Measurements from ENCODE around the gene SPANXN3. TPM values are rescaled to one million over a fixed set of nuclear protein-coding genes. Genes with fewer than 3 reads are reported as not detected.
"Not testable (repeated sequence)": the region's sequence is repeated elsewhere in the genome, so short reads cannot be mapped to it uniquely, and the experiment has no call there.

Gene SPANXN3
- total RNA-seq = not detected

- H3K4me3 ChIP-seq; H3K36me3 ChIP-seq; H3K27ac ChIP-seq; intact Hi-C loops (cut with DNase I); H3K4me1 ChIP-seq; H3K9me3 ChIP-seq; H3K27me3 ChIP-seq; DNase-seq (ENCODE audit: extremely low spot score in 2 of 2): not testable (repeated sequence)
Observed at GRCh38 chrX:143517375-143517774, at the start of gene SPANXN3. Gene SPANXN3 (minus strand): TSS chrX:143517475. CDS start chrX:143517391, 84 bp downstream.

GRCh38 chrX:143536176-143536575 is 18.9 kb upstream of the SPANXN3 start:
- Histone ChIP-seq H3K9me3 (no peaks in the 10 kb centered on the region), H3K27ac (no peak overlapping the region), H3K36me3 (no peaks in the 10 kb centered on the region), H3K4me3 (no peak overlapping the region), H3K27me3 (no peaks in the 10 kb centered on the region), H3K4me1 (no peaks in the 10 kb centered on the region)
- intact Hi-C loops (cut with DNase I) = no loop called here
- TF ChIP-seq POLR2A (IDR thresholded peaks at IDR 0.05) (no peak), POLR2AphosphoS5 (IDR thresholded peaks at IDR 0.05; ENCODE audit: insufficient read depth in 1 of 2, low read depth in 1 of 2) (no peak)
- no peak for DNase-seq (ENCODE audit: extremely low spot score in 2 of 2)

- H3K9me3 ChIP-seq; DNase-seq (ENCODE audit: extremely low spot score in 2 of 2); H3K27ac ChIP-seq; H3K4me3 ChIP-seq; H3K36me3 ChIP-seq; intact Hi-C loops (cut with DNase I); H3K27me3 ChIP-seq; H3K4me1 ChIP-seq: not testable (repeated sequence)
Observed at GRCh38 chrX:143502196-143502595, 15.1 kb downstream of the SPANXN3 start.

GRCh38 chrX:143500751-143501150 is 16.5 kb downstream of the SPANXN3 start:
- Histone ChIP-seq H3K4me3 (no peak overlapping the region), H3K4me1 (no peaks in the 10 kb centered on the region), H3K27ac (no peak overlapping the region), H3K36me3 (no peaks in the 10 kb centered on the region), H3K27me3 (no peaks in the 10 kb centered on the region), H3K9me3 (no peaks in the 10 kb centered on the region)
- TF ChIP-seq CTCF (IDR thresholded peaks at IDR 0.05) (no peak), POLR2AphosphoS5 (IDR thresholded peaks at IDR 0.05; ENCODE audit: insufficient read depth in 1 of 2, low read depth in 1 of 2) (no peak), POLR2A (IDR thresholded peaks at IDR 0.05) (no peak)
- no peak for DNase-seq (ENCODE audit: extremely low spot score in 2 of 2)
- intact Hi-C loops (cut with DNase I) = no loop called here

GRCh38 chrX:143486105-143486504 is 31.2 kb downstream of the SPANXN3 start:
- Histone ChIP-seq H3K36me3 (no peaks in the 10 kb centered on the region), H3K9me3 (no peaks in the 10 kb centered on the region), H3K4me3 (no peak overlapping the region), H3K27ac (no peak overlapping the region), H3K4me1 (no peaks in the 10 kb centered on the region), H3K27me3 (no peaks in the 10 kb centered on the region)
- intact Hi-C loops (cut with DNase I) = no loop called here
- no peak for DNase-seq (ENCODE audit: extremely low spot score in 2 of 2)
- TF ChIP-seq POLR2AphosphoS5 (IDR thresholded peaks at IDR 0.05; ENCODE audit: insufficient read depth in 1 of 2, low read depth in 1 of 2) (no peak), POLR2A (IDR thresholded peaks at IDR 0.05) (no peak), CTCF (IDR thresholded peaks at IDR 0.05) (no peak)

- intact Hi-C loops (cut with DNase I) = no loop called here
- Histone ChIP-seq H3K4me1 (no peaks in the 10 kb centered on the region), H3K27me3 (no peaks in the 10 kb centered on the region), H3K9me3 (no peaks in the 10 kb centered on the region), H3K4me3 (no peak overlapping the region), H3K36me3 (no peaks in the 10 kb centered on the region), H3K27ac (no peak overlapping the region)
- DNase-seq (ENCODE audit: extremely low spot score in 2 of 2) = no peak
- TF ChIP-seq POLR2A (IDR thresholded peaks at IDR 0.05) (no peak), POLR2AphosphoS5 (IDR thresholded peaks at IDR 0.05; ENCODE audit: insufficient read depth in 1 of 2, low read depth in 1 of 2) (no peak), CTCF (IDR thresholded peaks at IDR 0.05) (no peak)
Observed at GRCh38 chrX:143476751-143477150, 40.5 kb downstream of the SPANXN3 start.
